LNCaP clone FGC (cell line): ENCODE results near the gene KIAA0825.

Experiments used
- DNase-seq: peaks from one replicate; pipeline ENCODE4 v3.0.0-alpha.2; 2011; ENCODE audit warnings: low read depth
- H3K4me3 ChIP-seq: 2 replicates; pipeline ENCODE4 v1.5.1; 2011; ENCODE audit warnings: mild to moderate bottlenecking, low read depth, low read length, control low read depth
- CTCF ChIP-seq: IDR thresholded peaks from 2 replicates; pipeline ENCODE4 v1.5.1; 2012; ENCODE audit warnings: mild to moderate bottlenecking; ENCODE audit not compliant: control insufficient read depth, insufficient read depth; ENCODE audit errors: extremely low read depth

Gene KIAA0825

GRCh38 chr5:94646758-94647157 is 28.4 kb upstream of the KIAA0825 start:
- TF ChIP-seq CTCF: no peak
- DNase-seq: no peak
- H3K4me3 ChIP-seq: no peak overlapping the region

- no peak for DNase-seq
- H3K4me3 ChIP-seq: no peak overlapping the region
- TF ChIP-seq CTCF: no peak
Observed at GRCh38 chr5:94645053-94645452, 26.6 kb upstream of the KIAA0825 start.

- no peak for TF ChIP-seq CTCF
- no peak for DNase-seq
- H3K4me3 ChIP-seq: no peak overlapping the region
Observed at GRCh38 chr5:94640176-94640575, 21.8 kb upstream of the KIAA0825 start.

GRCh38 chr5:94632024-94632423 is 13.6 kb upstream of the KIAA0825 start:
- no peak for DNase-seq
- H3K4me3 ChIP-seq: no peak overlapping the region
- no peak for TF ChIP-seq CTCF

- H3K4me3 ChIP-seq: no peak overlapping the region
- DNase-seq: no peak
- no peak for TF ChIP-seq CTCF
Observed at GRCh38 chr5:94627191-94627590, 8.8 kb upstream of the KIAA0825 start.

GRCh38 chr5:94623877-94624276 is 5.5 kb upstream of the KIAA0825 start:
- H3K4me3 ChIP-seq: no peak overlapping the region
- no peak for TF ChIP-seq CTCF
- DNase-seq: no peak

GRCh38 chr5:94623011-94623410 is 4.6 kb upstream of the KIAA0825 start:
- no peak for DNase-seq
- H3K4me3 ChIP-seq: no peak overlapping the region
- no peak for TF ChIP-seq CTCF
